Activated CD4-positive, alpha-beta T cell treated with anti-CD3 and anti-CD28 coated beads, Interleukin-2, amount 50 U/mL, for 24 hours (primary cell): Measurements from ENCODE around the gene AUTS2.

Source experiments
- DNase-seq, 2 donors: peaks; one replicate each; pipeline ENCODE4 v3.0.0-alpha.2; 2020; ENCODE audit warnings: low read depth in 1 of 2, low spot score in 1 of 2

Gene AUTS2

GRCh38 chr7:70432567-70433001, 834.3 kb downstream of the AUTS2 start:
- DNase-seq = no peak

GRCh38 chr7:70434376-70434775, 836.1 kb downstream of the AUTS2 start:
- no peak for DNase-seq

- no peak for DNase-seq
These were observed 836.5 kb downstream of the AUTS2 start for GRCh38 chr7:70434821-70435220.

DNA sequence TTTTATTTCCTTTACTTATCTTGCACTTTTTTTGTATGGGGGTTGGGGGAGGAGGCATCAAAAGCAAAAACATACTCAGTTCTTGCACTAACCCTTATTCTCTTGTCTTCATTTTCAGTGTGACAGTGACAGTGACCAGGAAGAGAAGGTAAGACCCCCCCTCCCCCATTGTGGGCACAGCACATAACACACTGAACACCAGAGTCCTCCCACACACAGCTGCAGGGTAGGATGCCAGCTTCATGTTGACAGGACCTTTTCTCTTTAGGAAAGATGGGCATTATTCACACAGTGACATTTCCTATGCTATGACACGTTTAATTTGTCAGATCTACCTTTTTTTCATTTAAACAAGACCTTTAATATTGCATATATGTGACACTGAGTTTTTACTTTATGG, 837.4 kb downstream of the AUTS2 start:
- no peak for DNase-seq

GRCh38 chr7:70436790-70437350, 838.6 kb downstream of the AUTS2 start:
- DNase-seq = no peak

- no peak for DNase-seq
These were observed 841.4 kb downstream of the AUTS2 start for GRCh38 chr7:70439651-70440050.

- DNase-seq = no peak
These were observed 848.3 kb downstream of the AUTS2 start for GRCh38 chr7:70446448-70447143.

DNA sequence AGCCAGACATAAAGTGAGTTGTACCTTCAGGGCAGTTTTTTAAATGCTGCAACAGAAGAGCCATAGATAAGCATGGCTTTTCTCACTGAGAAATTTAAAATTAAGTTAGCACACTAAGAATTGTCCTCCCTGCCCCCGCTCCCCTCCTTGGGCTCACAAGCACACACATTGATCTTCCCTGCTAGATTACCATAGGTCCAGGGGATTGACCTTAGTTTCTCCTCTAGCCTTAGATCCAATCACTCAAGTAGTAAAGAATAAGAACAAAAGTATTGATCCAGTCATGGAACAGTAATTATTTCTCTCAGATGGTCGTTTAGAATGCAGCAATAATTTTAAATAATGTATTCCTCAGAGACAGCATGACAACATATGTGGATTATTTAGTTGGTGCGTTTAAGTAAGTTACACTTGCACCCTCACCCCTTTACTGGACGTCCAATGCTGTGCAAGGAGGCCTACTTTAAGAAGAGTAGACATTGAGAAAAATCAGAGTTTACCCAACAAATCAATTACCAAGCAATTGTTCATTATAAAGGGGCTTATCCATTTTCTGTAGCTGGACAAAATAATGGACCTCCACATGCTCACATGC, 850.1 kb downstream of the AUTS2 start:
- DNase-seq = no peak

DNA sequence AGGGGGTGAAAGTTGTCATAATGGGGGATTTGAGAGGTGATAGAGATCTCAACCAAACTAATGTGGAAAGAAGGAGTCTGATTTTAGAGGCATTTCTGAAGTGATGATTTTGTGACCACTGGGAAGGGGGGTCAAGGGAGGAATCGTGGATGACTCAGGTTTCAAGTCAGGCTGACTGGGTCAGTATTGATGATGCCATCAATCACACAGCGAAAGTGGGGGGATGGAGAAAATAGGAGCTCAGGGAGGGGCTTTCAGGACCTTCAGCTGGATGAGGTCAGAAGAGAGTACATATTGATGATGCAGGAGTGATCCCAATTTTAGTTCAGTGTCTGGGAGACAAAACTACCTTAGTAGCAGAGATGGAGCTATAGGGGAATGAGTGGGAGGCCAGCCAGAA, 852.5 kb downstream of the AUTS2 start:
- DNase-seq = no peak

GRCh38 chr7:70455925-70456324, 857.6 kb downstream of the AUTS2 start:
- no peak for DNase-seq

- no peak for DNase-seq
These were observed 858.4 kb downstream of the AUTS2 start for GRCh38 chr7:70456719-70457118.

DNA sequence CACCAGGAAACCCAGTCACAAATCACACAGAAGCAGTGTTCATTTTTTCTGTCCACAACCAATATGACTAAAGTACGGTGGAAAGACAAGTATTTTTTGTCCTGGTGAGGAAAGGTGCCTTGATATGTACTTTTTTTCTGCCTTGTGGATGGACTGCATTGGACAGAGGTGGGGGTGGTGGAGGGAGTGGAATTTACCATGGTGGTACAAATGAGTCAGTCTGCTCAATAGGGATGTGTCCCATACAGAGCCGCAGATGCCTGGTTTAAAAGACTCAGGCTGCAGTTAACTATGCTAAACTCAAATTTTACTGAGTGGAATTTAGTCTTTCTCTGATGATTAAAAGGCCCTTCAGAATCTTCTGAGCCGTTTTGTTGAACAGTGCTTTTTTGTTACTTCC, 859.2 kb downstream of the AUTS2 start:
- DNase-seq = no peak

DNA sequence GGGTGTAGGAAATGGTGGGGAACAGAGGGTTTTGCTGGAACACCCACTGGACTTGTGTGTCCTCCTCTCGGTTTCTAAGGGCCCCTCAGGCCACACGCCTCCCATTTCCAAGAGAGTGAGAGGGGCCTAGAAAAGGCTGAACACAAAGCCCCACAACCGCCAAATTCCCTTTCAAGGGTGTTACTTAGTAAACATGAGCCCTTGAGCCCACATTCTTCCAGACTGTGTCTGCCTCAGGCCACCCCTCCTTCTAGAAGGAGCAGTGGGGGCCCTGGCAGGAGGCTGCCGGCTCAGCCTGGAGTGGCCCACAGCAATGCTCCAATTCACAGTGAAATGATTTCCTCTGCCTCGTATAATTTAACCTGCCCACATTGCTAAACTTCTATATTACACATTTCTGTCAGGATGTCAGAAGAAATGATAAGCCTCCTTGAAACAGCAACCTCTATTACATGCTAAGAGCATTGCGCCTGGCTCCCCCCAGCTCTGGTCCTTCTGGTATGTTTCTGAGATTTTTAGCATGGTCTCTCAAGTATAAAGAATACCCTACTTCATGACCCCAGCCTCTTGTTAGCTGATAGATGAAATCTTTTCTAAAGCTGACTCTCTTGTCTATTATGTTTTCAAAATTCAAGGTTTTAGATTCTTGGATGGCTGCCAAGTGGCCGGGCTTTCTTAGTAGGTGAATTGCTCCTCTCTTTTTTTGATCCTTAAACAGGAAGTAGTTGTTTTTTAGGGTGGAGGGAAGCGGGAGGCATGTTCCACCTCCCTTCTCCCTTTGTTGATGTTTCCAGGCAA, 859.8 kb downstream of the AUTS2 start:
- DNase-seq = no peak

- DNase-seq = no peak
These were observed 860.5 kb downstream of the AUTS2 start for GRCh38 chr7:70458745-70459144.

DNA sequence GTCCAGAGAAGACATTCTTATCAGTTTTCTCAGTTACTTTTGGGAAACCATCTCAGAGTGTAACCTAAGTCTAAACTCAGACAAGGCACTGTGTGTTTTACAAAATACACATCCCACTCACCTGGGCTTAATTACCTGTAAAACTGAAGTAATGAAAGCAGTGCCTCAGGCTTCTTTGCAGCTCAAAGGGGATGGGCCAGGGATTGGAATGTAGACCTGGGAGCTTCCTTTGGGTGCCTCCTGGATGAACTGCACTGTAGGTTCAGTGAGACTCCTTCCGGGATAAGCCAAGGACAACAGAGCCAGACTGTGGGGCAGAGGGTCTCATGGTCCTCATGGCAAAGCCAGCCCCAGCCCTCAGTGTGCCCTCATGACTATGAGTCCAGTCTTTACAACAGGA, 861.3 kb downstream of the AUTS2 start:
- no peak for DNase-seq

DNA sequence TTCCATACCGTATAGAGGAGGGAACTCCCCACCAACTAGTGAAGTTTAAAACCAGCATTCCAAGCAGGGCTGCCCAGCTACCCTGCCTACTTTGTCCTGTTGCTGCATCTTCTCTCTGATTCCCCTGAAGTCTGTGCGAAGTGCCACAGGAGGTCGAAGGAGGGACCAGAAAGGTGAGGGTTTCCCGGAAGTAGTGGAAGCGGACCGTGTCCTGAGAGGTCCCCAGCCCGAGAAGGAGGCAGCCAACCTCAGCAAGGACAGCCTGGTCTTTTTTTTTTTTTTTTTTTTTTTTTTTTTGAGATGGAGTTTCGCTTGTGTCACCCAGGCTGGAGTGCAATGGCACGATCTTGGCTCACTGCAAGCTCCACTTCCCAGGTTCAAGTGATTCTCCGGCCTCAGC, 861.8 kb downstream of the AUTS2 start:
- no peak for DNase-seq

DNA sequence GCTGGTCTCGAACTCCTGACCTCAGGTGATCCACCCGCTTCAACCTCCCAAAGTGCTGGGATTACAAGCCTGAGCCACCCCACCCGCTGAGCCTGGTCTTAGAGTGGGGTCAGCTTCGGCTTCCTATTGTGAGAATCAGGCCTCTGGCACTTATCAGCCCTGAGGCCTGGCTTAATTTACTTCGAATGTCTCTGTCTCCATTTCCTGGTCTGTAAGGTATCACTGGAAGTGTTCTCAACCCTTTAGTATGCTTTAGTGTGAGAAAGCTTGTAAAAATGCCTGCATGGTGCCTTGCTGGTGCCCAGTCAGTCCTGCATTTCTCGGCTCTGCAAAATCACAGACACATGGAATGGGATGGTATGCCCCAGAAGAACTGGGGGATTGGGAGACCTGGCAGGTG, 862.3 kb downstream of the AUTS2 start:
- DNase-seq = no peak

GRCh38 chr7:70463352-70463938, 865.2 kb downstream of the AUTS2 start:
- DNase-seq = no peak

DNA sequence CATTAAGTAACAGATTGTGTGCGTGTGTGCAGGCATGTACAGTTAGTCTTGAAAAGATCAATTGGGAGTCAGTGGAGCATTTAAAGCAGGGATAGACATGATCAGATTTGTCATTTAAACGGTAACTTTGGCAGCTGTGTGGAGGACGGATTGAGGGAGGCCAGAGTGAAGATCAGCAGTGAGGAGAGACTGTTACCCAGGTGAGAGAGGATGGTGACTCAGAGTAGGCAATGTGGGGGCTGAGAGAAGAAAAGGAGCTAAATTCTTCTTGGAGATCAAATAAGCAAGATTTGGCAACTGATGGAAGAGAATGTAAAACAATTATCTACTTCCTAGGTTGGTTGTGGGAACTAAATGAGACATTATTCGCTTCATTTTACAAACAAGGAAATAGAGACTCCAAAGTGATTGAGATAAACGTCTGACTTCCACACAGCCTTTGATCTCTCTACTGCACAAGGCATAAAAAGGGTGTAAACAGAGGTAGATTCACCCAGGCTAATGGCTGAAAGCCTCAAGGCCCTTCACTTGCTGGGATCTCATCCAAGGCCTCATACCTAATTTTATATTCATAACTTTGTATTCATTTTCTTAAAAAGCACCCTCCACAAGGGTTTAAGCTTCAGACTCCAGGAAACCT, 868.6 kb downstream of the AUTS2 start:
- no peak for DNase-seq

DNA sequence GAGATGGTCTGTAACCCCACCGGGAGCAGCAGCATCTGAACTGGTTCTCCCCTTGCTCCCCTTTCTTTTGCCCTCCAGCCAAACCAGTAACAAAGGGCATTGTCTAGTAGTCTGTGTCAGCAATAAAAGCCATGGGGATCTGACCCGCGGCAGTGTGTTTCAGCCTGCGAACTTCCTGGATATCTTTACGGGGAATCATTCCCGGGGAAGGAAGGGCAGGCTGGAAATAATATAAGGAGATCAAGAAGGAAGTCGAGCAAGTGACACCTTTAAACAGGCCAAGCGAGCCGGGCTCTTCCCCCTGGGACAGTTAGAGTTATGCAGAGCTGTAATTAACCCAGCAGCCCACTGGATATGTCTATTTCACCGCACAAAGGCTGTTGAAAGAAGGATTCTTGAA, 872.5 kb downstream of the AUTS2 start:
- no peak for DNase-seq

GRCh38 chr7:70472601-70473237, 874.4 kb downstream of the AUTS2 start:
- DNase-seq = no peak
